GM19397 (cell line): Measurements from ENCODE around the gene C1QTNF1.

Source experiments
- ATAC-seq: cut with Tn5 transposase; IDR thresholded peaks from one replicate; pipeline ENCODE4 v1.9.1; 2021; ENCODE audit warnings: mild to moderate bottlenecking, moderate library complexity; ENCODE audit not compliant: unreplicated experiment

C1QTNF1 gene

GRCh38 chr17:79039171-79039570, 15.2 kb downstream of the C1QTNF1 start:
- ATAC-seq: no peak

DNA sequence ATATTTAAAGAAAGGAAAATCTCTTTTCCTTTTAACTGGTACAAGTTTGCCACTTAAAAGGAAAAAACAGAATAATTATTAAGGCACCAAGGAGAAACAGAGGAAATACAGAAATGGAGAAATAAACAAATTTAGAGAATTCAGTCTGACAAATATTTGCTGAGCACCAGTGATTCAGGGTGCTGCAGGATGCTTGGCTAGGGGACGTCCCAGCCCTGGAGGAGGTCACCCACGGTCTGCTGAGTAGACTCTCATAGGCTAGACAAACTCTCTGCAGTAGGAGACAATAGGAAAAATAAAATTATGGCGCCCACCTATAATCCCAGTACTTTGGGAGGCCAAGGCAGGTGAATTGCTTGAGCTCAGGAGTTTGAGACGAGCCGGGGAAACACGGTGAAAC, 15.9 kb downstream of the C1QTNF1 start:
- no peak for ATAC-seq

DNA sequence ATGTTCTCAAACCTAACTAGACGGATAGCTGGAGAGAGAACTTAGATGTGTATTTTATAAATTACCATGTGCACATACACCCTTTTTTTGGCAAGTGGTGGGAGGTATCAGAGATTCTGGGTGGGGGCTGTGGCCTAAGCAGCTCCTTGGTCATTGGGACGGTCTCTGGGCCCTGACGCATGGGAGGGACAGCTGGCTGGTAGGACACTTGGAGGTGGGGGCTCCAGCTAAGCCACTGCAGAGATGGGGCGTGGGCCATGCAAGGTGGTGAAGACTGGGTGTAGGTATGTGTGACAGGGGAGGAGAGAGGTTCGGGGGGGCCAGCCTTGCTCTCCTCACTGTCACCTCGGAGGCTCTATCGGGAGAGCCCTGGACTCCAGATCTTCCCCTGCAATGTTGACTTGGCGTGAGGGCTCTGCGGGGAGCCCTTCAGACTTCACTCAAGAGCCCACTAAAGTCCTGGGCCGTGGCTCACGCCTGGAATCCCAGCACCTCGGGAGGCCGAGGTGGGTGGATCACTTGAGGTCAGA, 17.1 kb downstream of the C1QTNF1 start:
- ATAC-seq: no peak

DNA sequence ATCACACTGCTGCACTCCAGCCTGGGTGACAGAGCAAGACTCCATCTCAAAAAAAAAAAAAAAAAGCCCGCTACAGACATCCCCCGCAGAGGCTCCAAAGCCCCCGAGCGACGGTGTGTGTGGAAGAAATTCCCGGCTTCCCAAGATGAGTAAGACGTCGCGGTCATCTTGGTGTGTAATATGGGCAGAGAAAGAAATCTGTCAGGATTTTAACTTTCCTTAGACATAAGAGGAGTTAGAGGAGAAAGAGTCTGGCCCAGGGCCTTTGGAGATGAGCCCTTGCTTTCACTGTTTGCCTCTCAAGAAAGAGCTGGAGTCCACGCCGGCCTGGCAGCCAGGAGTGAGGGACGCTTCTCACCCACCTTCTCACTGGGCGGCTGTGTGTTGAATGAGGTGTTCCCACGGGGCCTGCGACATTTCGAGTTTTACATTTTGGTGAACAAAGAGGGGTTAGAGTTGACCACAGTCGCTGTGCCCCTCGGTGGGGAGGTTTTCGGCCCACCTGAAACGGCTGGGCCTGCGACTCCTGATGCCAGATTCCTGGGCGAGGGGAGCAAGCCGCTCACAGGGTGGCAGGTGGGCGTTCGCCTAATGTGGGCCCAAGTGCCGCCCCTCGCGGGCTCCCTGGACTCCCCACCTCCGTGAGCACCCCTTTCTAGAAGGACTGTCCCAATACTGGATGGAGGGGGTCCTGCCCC, 17.9 kb downstream of the C1QTNF1 start:
- ATAC-seq: no peak

- no peak for ATAC-seq
Measured at GRCh38 chr17:79042421-79043190, 18.6 kb downstream of the C1QTNF1 start.

GRCh38 chr17:79043191-79043930, 19.4 kb downstream of the C1QTNF1 start:
- no peak for ATAC-seq

- ATAC-seq: no peak
Measured at GRCh38 chr17:79043931-79044320, 20.0 kb downstream of the C1QTNF1 start.

DNA sequence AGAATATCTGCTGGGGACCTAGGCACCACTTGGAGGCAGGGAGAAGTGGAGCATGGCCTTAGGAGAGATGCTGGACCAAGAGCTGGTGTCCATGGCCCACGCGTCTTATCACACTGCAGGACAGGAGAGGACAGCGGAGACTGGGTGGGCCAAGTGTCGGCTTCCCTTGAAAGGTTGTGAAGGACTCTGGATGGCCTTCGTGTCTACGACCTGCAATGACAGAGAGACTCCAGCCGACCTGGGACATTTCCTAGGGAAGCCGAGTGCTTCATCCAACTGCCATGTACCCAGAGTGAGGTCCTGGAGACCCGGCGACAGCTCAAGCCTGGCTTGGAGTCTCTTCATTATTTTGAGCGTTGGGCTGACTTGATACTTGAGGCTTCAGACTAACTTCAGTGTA, 20.5 kb downstream of the C1QTNF1 start:
- ATAC-seq: no peak

- ATAC-seq: no peak
Measured at GRCh38 chr17:79045001-79045729, 21.2 kb downstream of the C1QTNF1 start.

- no peak for ATAC-seq
Measured at GRCh38 chr17:79045842-79046196, 21.9 kb downstream of the C1QTNF1 start.

GRCh38 chr17:79046197-79046915, 22.4 kb downstream of the C1QTNF1 start:
- no peak for ATAC-seq

DNA sequence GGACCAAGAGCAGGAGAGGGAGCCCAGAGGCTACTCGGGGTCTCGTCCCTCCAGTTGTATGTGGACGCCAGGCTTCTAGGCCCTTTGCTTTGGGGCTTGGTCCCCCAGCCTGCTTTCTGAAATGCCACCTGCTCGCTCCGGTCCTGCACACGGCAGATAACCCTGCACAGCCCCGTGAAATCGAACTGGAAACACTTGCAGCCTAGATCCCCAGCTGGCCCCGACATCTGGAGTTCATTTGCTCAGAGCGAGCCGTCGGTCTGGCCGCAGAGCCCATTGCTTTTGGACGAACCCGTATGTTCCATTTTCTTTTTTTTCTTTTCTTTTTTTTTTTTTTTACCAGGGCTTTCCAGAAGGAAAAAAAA, 22.9 kb downstream of the C1QTNF1 start:
- ATAC-seq: no peak

GRCh38 chr17:79047291-79047920, 23.4 kb downstream of the C1QTNF1 start:
- ATAC-seq: no peak

- ATAC-seq: no peak
Measured at GRCh38 chr17:79047923-79048825, 24.2 kb downstream of the C1QTNF1 start.

DNA sequence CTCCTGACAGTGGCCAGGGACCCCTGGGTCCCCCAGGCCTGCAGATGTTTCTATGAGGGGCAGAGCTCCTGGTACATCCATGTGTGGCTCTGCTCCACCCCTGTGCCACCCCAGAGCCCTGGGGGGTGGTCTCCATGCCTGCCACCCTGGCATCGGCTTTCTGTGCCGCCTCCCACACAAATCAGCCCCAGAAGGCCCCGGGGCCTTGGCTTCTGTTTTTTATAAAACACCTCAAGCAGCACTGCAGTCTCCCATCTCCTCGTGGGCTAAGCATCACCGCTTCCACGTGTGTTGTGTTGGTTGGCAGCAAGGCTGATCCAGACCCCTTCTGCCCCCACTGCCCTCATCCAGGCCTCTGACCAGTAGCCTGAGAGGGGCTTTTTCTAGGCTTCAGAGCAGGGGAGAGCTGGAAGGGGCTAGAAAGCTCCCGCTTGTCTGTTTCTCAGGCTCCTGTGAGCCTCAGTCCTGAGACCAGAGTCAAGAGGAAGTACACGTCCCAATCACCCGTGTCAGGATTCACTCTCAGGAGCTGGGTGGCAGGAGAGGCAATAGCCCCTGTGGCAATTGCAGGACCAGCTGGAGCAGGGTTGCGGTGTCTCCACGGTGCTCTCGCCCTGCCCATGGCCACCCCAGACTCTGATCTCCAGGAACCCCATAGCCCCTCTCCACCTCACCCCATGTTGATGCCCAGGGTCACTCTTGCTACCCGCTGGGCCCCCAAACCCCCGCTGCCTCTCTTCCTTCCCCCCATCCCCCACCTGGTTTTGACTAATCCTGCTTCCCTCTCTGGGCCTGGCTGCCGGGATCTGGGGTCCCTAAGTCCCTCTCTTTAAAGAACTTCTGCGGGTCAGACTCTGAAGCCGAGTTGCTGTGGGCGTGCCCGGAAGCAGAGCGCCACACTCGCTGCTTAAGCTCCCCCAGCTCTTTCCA, 25.1 kb downstream of the C1QTNF1 start:
- ATAC-seq: no peak

- ATAC-seq: no peak
Measured at GRCh38 chr17:79049821-79050220, 25.9 kb downstream of the C1QTNF1 start.

DNA sequence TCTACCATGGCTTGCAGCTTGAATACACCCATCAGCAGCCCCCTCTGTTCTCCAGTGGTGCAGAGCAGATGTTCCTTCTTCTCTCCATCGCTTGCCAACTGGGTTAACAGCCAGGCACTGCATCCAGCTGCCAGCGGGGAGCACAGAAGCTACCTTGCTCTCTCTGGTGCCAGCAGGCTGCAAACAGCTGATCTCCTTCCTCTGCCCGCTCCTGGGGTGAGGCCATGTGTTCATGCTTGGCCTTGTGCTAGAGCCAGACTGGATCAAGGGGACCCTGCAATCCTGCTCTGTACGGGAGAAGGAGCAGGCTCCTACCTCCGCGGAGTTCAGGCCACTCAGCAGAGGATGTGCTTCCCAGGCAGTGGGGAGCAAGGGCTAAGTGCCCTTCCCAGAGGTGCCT, 26.6 kb downstream of the C1QTNF1 start:
- no peak for ATAC-seq

GRCh38 chr17:79051306-79051705, 27.3 kb downstream of the C1QTNF1 start:
- ATAC-seq: no peak
